Vagina (tissue), 2 donors: ENCODE measurements around the gene MXD1. TPM values are rescaled to one million over a fixed set of nuclear protein-coding genes. Genes with fewer than 3 reads are reported as not detected.
A peak's percentile ranks its signal among the peaks of the same experiment; 100 is the strongest.

Source experiments
- DNase-seq, 2 donors: peaks; one replicate each; pipeline ENCODE4 v3.0.0-alpha.2; 2017; ENCODE audit errors: extremely low spot score in 2 of 2
- H3K27ac ChIP-seq: fragments of 200-600 bp; sonication (generic); one replicate; pipeline ENCODE4 v1.5.1; 2019
- H3K27me3 ChIP-seq: fragments of 200-600 bp; sonication (generic); one replicate; pipeline ENCODE4 v1.5.1; 2019
- H3K36me3 ChIP-seq, 2 donors: fragments of 200-600 bp; sonication (generic); one replicate each; pipeline ENCODE4 v1.5.1; 2017 to 2019
- H3K4me1 ChIP-seq: fragments of 200-600 bp; sonication (generic); one replicate; pipeline ENCODE4 v1.5.1; 2019
- H3K4me3 ChIP-seq, 2 donors: fragments of 200-600 bp; sonication (generic); 1 replicate in 1 of 2; 2 replicates in 1 of 2; pipeline ENCODE4 v1.5.1; 2016 to 2019
- H3K9me3 ChIP-seq: fragments of 200-600 bp; sonication (generic); one replicate; pipeline ENCODE4 v1.5.1; 2019
- CTCF ChIP-seq, 3 experiments: fragments of 450-650 bp in 2 of 3; fragments of 200-600 bp in 1 of 3; sonication (generic) in 1 of 3; IDR thresholded peaks; one replicate each; pipeline ENCODE4 v1.5.1; 2017 to 2019; ENCODE audit warnings: antibody characterized with exemption in 3 of 3, mild to moderate bottlenecking in 2 of 3, moderate library complexity in 2 of 3
- POLR2A ChIP-seq, 2 donors: fragments of 450-650 bp; IDR thresholded peaks; one replicate each; pipeline ENCODE4 v1.6.1; 2017; ENCODE audit warnings: antibody characterized with exemption in 2 of 2, mild to moderate bottlenecking in 2 of 2, moderate library complexity in 2 of 2
- POLR2AphosphoS5 ChIP-seq, 2 donors: sonication (generic); formaldehyde crosslinking; IDR thresholded peaks; one replicate each; pipeline ENCODE4 v1.9.0; 2017; ENCODE audit warnings: antibody characterized with exemption in 2 of 2, mild to moderate bottlenecking in 2 of 2, low read depth in 1 of 2; ENCODE audit not compliant: insufficient read depth in 1 of 2
- intact Hi-C: fragments of 100-400 bp; cut with DNase I; formaldehyde crosslinking; loops from one replicate; pipeline ENCODE4 v1.15.1; 2023
- total RNA-seq: library from RNA; depleted of rRNA; stranded (reverse); fragments of >200 nt; gene quantifications from one replicate; pipeline ENCODE4 v1.2.3, GENCODE V29; 2016

MXD1 gene
- total RNA-seq, 1 donor from 2014 or later: 55.2 TPM

- peak in 1 of 2 donors; percentile 88 for DNase-seq
- Histone ChIP-seq H3K36me3 (peaks cover 0 to 20% of the 10 kb centered on the region in 2 donors), H3K4me3 (no peak overlapping the region), H3K4me1 (no peaks in the 10 kb centered on the region), H3K9me3 (no peaks in the 10 kb centered on the region), H3K27me3 (no peaks in the 10 kb centered on the region), H3K27ac (no peak overlapping the region)
- intact Hi-C loops: no loop called here
- TF ChIP-seq CTCF (IDR thresholded peaks at IDR 0.05): no peak
- TF ChIP-seq POLR2AphosphoS5 (IDR thresholded peaks at IDR 0.05; ENCODE audit: insufficient read depth in 1 of 2, low read depth in 1 of 2): no peak
- TF ChIP-seq POLR2A (IDR thresholded peaks at IDR 0.05): no peak
Observed at GRCh38 chr2:69944756-69945155, 29.8 kb downstream of the MXD1 start.

- DNase-seq: peak in 1 of 2 donors; percentile 90
- Histone ChIP-seq H3K27me3 (no peaks in the 10 kb centered on the region), H3K36me3 (peaks cover 0 to 17% of the 10 kb centered on the region in 2 donors), H3K4me3 (no peak overlapping the region), H3K27ac (no peak overlapping the region), H3K9me3 (no peaks in the 10 kb centered on the region), H3K4me1 (no peaks in the 10 kb centered on the region)
- no peak for TF ChIP-seq POLR2AphosphoS5 (IDR thresholded peaks at IDR 0.05; ENCODE audit: insufficient read depth in 1 of 2, low read depth in 1 of 2)
- no peak for TF ChIP-seq CTCF (IDR thresholded peaks at IDR 0.05)
- TF ChIP-seq POLR2A (IDR thresholded peaks at IDR 0.05): no peak
- intact Hi-C loops: no loop called here
Observed at GRCh38 chr2:69945441-69945840, 30.5 kb downstream of the MXD1 start.

- peaks cover 0 to 12% of the 10 kb centered on the region in 2 donors for H3K36me3 ChIP-seq
- H3K27ac ChIP-seq: no peak overlapping the region
- H3K9me3 ChIP-seq: no peaks in the 10 kb centered on the region
- intact Hi-C loops: no loop called here
- no peaks in the 10 kb centered on the region for H3K27me3 ChIP-seq
- TF ChIP-seq CTCF (IDR thresholded peaks at IDR 0.05) (no peak), POLR2AphosphoS5 (IDR thresholded peaks at IDR 0.05; ENCODE audit: insufficient read depth in 1 of 2, low read depth in 1 of 2) (no peak), POLR2A (IDR thresholded peaks at IDR 0.05) (no peak)
- peak; percentile 12 to 65 for DNase-seq
- no peak overlapping the region for H3K4me3 ChIP-seq
- H3K4me1 ChIP-seq: no peaks in the 10 kb centered on the region
Observed at GRCh38 chr2:69945941-69946340, 31.0 kb downstream of the MXD1 start.

DNA sequence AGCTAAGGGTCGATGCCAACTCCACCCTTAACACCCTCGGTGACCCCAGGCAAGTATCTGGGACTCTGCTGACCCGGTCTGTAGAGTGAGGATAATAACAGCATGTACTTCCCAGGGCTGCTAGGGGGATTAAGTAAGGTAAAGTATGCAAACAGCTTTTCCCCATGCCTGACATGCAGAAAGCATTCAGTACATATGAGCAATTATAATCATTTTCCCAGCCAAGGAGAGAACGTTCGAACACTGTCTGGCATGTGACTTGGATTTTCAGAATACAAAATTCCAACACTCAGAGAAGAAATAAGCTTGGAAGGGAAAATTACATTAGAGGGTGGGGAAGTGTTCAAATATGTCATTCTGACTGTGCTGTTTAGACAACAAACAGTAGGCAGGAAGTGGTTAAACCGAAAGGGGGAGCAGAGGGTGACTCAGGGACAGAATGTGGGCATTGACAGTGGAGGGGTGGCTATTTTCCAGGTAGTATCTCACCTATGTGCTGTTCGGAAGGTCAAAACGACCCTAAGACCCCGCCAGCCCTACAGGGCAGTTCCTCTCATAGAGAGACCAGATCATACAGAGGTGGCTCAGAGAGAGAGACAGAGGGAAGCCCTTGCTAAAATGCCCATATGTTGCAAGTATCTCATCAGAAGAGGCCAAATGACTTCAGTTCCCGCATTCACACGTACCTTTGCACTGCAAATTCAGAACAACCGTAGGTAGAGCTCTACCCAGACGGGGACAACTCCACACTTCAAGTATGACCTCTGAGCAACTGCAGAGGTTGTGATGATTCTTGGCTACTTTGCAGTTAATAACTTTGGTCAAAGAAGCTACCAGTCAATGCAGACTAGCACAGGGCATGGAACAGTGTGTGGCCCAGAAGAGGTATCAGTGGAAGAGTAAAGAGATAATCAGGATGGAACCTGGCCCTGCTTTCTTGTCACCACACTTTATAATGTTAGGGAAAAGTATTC lies 31.7 kb downstream of the MXD1 start:
- Histone ChIP-seq H3K36me3 (peaks cover 0 to 6% of the 10 kb centered on the region in 2 donors), H3K4me1 (no peaks in the 10 kb centered on the region), H3K4me3 (no peak overlapping the region), H3K27me3 (no peaks in the 10 kb centered on the region), H3K9me3 (no peaks in the 10 kb centered on the region), H3K27ac (no peak overlapping the region)
- DNase-seq: peak in 1 of 2 donors; percentile 67
- TF ChIP-seq CTCF (IDR thresholded peaks at IDR 0.05) (no peak), POLR2A (IDR thresholded peaks at IDR 0.05) (no peak), POLR2AphosphoS5 (IDR thresholded peaks at IDR 0.05; ENCODE audit: insufficient read depth in 1 of 2, low read depth in 1 of 2) (no peak)
- intact Hi-C loops: no loop called here
